Small intestine (tissue), 7 donors: ENCODE results near the gene HDAC9. TPM values are rescaled to one million over a fixed set of nuclear protein-coding genes. Genes with fewer than 3 reads are reported as not detected.

Experiments
- DNase-seq, 2 donors: peaks; one replicate each; pipeline versions ENCODE4 v3.0.0 to v3.0.0-alpha.2; 2013
- FAIRE-seq: peaks from 2 replicates; lab custom pipeline; 2012; peaks lifted over from hg19 to GRCh38; lab: Jason Lieb, UNC
- H3K27ac ChIP-seq, 3 donors: one replicate each; pipeline ENCODE4 v1.5.1; 2013; ENCODE audit warnings: low read length in 2 of 3, mild to moderate bottlenecking in 2 of 3, control low read depth in 1 of 3, inconsistent platforms in 1 of 3, low read depth in 1 of 3, moderate library complexity in 1 of 3
- H3K27me3 ChIP-seq, 3 donors: one replicate each; pipeline ENCODE4 v1.6.1; 2013; ENCODE audit warnings: low read length in 3 of 3, inconsistent platforms in 1 of 3; ENCODE audit not compliant: control insufficient read depth in 3 of 3, insufficient read depth in 3 of 3
- H3K36me3 ChIP-seq, 3 donors: one replicate each; pipeline ENCODE4 v1.6.1; 2013; ENCODE audit warnings: low read length in 3 of 3, inconsistent platforms in 1 of 3, low read depth in 1 of 3, mild to moderate bottlenecking in 1 of 3, moderate library complexity in 1 of 3; ENCODE audit not compliant: control insufficient read depth in 3 of 3, insufficient read depth in 2 of 3
- H3K4me1 ChIP-seq, 3 donors: one replicate each; pipeline ENCODE4 v1.6.1; 2013; ENCODE audit warnings: low read length in 2 of 3, inconsistent platforms in 1 of 3, low read depth in 1 of 3, mild to moderate bottlenecking in 1 of 3, moderate library complexity in 1 of 3; ENCODE audit not compliant: control insufficient read depth in 3 of 3, insufficient read depth in 2 of 3
- H3K4me3 ChIP-seq, 3 donors: one replicate each; pipeline ENCODE4 v1.5.1; 2013; ENCODE audit warnings: low read length in 3 of 3, control low read depth in 1 of 3, inconsistent platforms in 1 of 3, low read depth in 1 of 3, mild to moderate bottlenecking in 1 of 3, moderate library complexity in 1 of 3
- H3K9me3 ChIP-seq, 2 donors: one replicate each; pipeline ENCODE4 v1.6.1; 2013; ENCODE audit warnings: low read depth in 1 of 2, low read length in 1 of 2; ENCODE audit not compliant: control insufficient read depth in 2 of 2, insufficient read depth in 1 of 2
- WGBS, 3 donors: extraction: QIAGEN DNeasy Blood & Tissue Kit; methylation state at CpG; one replicate each; pipeline ENCODE4 v1.1.7; 2013; 5-methylcytosine and 5-hydroxymethylcytosine counted together
- polyA plus RNA-seq, 4 donors: library from polyadenylated mRNA; stranded (reverse) in 3 of 4; unstranded in 1 of 4; fragments of 200-250 nt in 3 of 4; fragments of 120-200 nt in 1 of 4; gene quantifications; one replicate each; pipeline versions ENCODE4 v1.2.1 to v1.2.3, GENCODE V29; 2013
- donor health status: healthy with polysubstance abuse.
- donor health status: control.
- donor health status: control.
- donor health status: Bipolar disorder and iron deficiency.
- donor health status: healthy.

HDAC9 gene
- polyA plus RNA-seq, 4 donors = 2.2 to 2.7 (median 2.7) TPM; not detected in 1

DNA sequence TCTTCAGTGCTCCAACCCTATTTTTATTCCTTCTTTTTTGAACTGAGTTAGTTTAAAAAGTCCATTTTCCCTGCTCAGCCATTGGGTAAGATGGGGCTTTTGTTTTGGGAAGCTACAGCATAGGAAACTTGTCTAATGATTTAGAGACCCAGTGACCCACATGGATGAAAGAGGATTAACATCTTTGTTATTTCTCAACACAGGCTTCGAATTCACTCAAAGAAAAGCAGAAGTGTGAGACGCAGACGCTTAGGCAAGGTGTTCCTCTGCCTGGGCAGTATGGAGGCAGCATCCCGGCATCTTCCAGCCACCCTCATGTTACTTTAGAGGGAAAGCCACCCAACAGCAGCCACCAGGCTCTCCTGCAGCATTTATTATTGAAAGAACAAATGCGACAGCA lies 152.0 kb downstream of the HDAC9 start:
- DNase-seq (no peak), FAIRE-seq (no peak)
- Histone ChIP-seq H3K4me3 (no peak overlapping the region), H3K4me1 (no peaks in the 10 kb centered on the region), H3K27ac (no peak overlapping the region), H3K9me3 (no peaks in the 10 kb centered on the region), H3K36me3 (no peaks in the 10 kb centered on the region), H3K27me3 (no peaks in the 10 kb centered on the region)
- WGBS, 3 donors = 86 to 90% (median 88%) methylated on average over 5 of the region's 5 CpGs

DNA sequence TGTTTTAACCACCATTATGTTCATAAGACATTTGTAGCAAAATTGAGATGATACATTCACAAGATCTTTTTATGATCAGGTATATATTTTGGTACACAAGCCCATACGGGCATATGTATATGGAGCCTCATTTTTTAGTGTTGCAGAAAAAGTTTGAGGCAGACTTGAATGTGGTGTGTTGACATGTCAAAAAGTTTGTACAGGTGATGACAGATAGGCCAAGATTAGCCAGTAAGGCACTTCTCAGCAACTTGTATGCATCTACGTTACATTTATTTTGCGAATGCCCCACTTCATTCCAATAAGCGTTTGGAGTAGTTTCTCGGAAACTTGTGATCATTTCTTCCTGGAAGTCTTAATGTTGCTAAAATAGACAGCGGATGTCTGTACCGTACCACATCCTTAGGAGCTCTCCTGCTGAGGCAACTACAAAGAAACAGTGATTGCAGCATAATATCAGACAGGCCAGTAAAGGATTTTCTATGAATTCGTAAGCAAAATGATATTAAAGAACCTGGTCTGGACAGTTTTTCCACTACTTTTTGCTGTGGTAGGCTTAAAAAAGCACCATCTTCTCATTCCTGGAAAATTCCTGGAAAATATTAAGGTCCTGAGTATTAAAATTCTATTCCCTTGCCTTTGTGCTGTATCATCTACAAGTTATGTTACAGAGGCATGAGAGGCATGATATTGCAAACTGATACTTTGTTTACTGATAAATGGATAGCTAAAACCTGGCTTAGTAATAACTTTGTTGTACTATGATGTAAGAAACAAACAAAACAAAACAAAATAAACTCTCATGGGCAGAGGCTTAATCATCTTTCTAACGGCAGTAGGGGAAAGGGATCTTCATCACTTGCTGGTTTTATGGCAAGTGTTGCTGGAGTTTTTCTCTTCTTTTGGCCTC lies 153.6 kb downstream of the HDAC9 start:
- WGBS, 3 donors = 87 to 91% (median 87%) methylated on average over 9 of the region's 9 CpGs
- FAIRE-seq (no peak), DNase-seq (no peak)
- no peak overlapping the region for H3K27ac ChIP-seq
- H3K9me3 ChIP-seq = no peaks in the 10 kb centered on the region
- no peak overlapping the region for H3K4me3 ChIP-seq
- no peaks in the 10 kb centered on the region for H3K27me3 ChIP-seq
- no peaks in the 10 kb centered on the region for H3K36me3 ChIP-seq
- no peaks in the 10 kb centered on the region for H3K4me1 ChIP-seq

DNA sequence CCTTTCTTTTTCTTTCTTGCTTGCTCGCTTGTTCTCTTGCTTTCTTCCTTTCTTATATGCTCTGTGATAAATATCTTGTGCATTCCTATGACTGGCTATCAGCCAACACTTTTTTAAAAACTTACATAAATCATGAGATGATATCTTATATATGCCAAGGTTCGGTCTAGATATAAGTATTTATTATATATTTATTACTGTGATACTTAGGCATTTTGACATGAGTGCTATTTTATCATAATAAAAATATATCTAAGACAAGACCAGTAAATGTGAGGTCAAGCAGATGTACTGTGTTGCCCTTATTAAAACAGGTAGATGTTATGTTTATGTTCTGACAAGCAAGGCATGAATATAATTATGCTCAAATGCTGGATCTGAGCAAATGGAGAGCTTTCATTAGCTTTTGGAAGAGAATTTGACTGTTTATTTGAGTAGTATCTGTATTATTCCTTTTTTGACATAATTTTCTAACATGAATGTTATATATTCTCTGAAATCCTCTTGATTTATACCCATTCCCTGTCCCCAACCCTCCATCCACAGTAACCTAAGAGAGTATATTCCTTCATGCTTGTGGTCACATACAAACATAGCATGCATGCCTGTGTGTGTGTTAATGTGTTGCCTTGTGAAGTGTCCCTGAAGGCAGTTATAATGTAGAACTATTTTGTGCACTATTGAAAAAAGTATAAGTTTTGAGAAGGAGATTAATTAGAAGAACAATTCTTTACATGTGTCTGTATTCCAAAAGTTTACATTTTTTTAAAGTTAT lies 158.0 kb downstream of the HDAC9 start:
- no peak overlapping the region for H3K27ac ChIP-seq

DNA sequence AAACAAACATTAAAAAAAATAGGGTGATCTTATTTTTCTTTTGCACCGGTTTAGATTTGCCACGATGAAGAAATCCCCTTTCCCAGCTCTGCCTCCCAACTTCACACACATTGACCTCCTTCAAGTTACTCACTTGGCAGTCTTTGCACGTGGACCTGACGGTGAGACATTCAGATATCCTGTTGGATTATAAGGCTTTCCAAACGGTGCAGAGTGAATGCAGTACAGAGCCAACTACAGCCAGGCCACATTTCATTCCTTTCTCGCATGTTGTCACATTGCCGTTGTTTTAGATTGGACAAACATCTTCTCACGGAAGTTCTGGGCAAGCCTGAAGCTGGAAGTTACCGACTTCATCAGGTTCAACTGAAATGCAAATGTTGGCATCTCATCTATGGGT lies 159.2 kb downstream of the HDAC9 start:
- H3K27ac ChIP-seq = no peak overlapping the region
- no peaks in the 10 kb centered on the region for H3K9me3 ChIP-seq
- no peaks in the 10 kb centered on the region for H3K36me3 ChIP-seq
- no peak for DNase-seq
- FAIRE-seq = no peak
- WGBS, 3 donors = 80 to 87% (median 84%) methylated on average over 9 of the region's 9 CpGs
- no peaks in the 10 kb centered on the region for H3K27me3 ChIP-seq
- H3K4me3 ChIP-seq = no peak overlapping the region
- no peaks in the 10 kb centered on the region for H3K4me1 ChIP-seq

More for the DNA sequence above, 158.0 kb downstream of the HDAC9 start:
- Histone ChIP-seq H3K4me1 (no peaks in the 10 kb centered on the region), H3K4me3 (no peak overlapping the region), H3K27me3 (no peaks in the 10 kb centered on the region), H3K9me3 (no peaks in the 10 kb centered on the region), H3K36me3 (no peaks in the 10 kb centered on the region)
- WGBS, 3 donors = 27 to 74% (median 47%) methylated on average over 2 of the region's 2 CpGs
- DNase-seq = no peak
- FAIRE-seq = no peak

DNA sequence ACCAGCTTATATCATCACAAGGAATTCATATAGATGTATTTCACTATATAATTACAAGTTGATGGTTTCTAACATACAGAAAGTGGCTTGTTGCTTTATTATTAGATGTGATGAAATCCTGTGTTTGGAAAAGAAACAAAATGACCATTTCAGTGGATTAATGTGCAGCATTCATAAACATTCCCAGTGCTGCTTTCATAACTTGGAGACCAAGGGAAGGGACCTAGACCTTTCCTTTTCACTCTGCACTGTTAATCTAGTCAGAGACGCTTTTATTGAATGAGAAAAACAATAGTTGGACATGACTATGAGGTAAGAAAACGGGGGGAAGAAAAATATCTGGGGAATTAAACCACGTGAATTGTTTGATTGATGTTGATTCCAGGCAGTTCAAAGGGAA lies 160.0 kb downstream of the HDAC9 start:
- WGBS, 3 donors = 52 to 64% (median 58%) methylated on average over 3 of the region's 3 CpGs
- H3K4me1 ChIP-seq = no peaks in the 10 kb centered on the region
- H3K27ac ChIP-seq = no peak overlapping the region
- no peaks in the 10 kb centered on the region for H3K9me3 ChIP-seq
- no peak for FAIRE-seq
- no peak for DNase-seq
- H3K36me3 ChIP-seq = no peaks in the 10 kb centered on the region
- no peak overlapping the region for H3K4me3 ChIP-seq
- no peaks in the 10 kb centered on the region for H3K27me3 ChIP-seq

DNA sequence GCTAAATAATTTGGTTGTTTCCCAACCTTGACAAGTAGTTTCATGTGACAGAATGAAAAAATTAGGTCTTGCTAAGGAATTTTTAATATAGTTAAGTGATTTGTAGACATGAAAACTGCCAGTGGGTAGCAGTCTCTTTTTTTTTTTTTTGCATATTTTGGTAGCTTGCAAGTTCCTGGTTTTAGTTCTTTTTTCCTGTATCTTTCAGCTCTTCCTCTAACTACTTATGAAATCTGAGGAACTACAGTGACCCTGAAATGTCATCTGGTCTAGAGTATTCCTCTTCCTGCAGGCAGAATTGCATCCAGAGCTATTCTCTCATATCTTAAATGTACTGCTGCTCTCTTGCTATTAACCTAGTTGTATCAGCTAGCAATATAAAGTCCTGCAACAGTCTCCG lies 160.4 kb downstream of the HDAC9 start:
- H3K4me1 ChIP-seq = no peaks in the 10 kb centered on the region
- no peaks in the 10 kb centered on the region for H3K36me3 ChIP-seq
- no peaks in the 10 kb centered on the region for H3K27me3 ChIP-seq
- H3K4me3 ChIP-seq = no peak overlapping the region
- H3K9me3 ChIP-seq = no peaks in the 10 kb centered on the region
- DNase-seq = no peak
- 80 to 85% (median 82%) methylated on average over 1 of the region's 1 CpG for WGBS, 3 donors
- H3K27ac ChIP-seq = no peak overlapping the region
- FAIRE-seq = no peak

DNA sequence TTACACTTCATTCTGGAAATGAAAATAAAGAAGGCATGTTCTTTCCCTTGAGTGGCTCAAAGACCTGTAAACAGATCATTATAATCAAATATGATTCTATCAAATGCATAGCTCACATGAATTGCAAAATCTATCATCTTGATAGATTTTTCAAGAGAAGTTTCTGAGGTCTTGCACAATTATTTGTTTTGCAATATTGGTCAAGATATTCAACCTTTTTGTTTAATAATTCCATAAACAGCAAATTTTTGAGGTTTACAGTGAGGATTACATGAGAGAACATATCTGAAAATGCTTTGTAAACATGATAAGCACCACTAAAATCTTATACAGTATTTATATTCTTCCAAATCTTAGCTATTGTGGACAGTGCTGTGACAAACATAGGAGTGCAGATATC lies 160.8 kb downstream of the HDAC9 start:
- Histone ChIP-seq H3K27me3 (no peaks in the 10 kb centered on the region), H3K27ac (no peak overlapping the region), H3K4me1 (no peaks in the 10 kb centered on the region), H3K36me3 (no peaks in the 10 kb centered on the region), H3K9me3 (no peaks in the 10 kb centered on the region), H3K4me3 (no peak overlapping the region)
- DNase-seq = no peak
- FAIRE-seq = no peak

DNA sequence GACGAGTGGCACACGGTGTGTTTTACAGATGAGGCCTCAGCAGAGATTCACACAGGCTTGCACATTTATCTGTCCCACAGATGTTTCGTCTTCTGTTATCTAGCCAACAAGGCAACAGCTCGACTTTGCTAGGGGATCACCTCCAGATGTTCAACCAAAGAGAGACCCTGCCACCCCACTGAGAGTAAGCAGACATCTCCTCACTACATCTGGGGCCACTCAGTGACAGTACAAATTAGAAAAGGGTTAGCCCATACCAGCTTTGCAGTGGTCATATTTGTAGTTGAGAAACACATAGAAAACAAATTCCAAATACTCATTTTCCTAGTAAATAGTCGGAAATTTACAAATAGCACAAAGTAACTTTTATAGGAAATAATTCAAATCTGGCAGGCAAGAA lies 164.2 kb downstream of the HDAC9 start:
- H3K36me3 ChIP-seq = no peaks in the 10 kb centered on the region
- FAIRE-seq (no peak), DNase-seq (no peak)
- H3K27ac ChIP-seq = no peak overlapping the region
- H3K27me3 ChIP-seq = no peaks in the 10 kb centered on the region
- no peaks in the 10 kb centered on the region for H3K9me3 ChIP-seq
- H3K4me3 ChIP-seq = no peak overlapping the region
- WGBS, 3 donors = 66 to 73% (median 69%) methylated on average over 5 of the region's 5 CpGs
- no peaks in the 10 kb centered on the region for H3K4me1 ChIP-seq
